Activated CD4-positive, alpha-beta T cell treated with anti-CD3 and anti-CD28 coated beads for 48 hours (primary cell): ENCODE results near the gene ZNF888.
"Not testable (repeated sequence)": the region's sequence is repeated elsewhere in the genome, so short reads cannot be mapped to it uniquely, and the experiment has no call there.

ENCODE experiments used
- DNase-seq: peaks from one replicate; pipeline ENCODE4 v3.0.0-alpha.2; 2020

Gene ZNF888

GRCh38 chr19:52922841-52923777 lies at the start of gene ZNF888:
Gene ZNF888, minus strand, starts transcription at chr19:52923428. Its CDS starts 5,555 bp downstream, at chr19:52917873.
- peak; percentile 86 for DNase-seq

- DNase-seq, result no peak
These were observed 44.5 kb upstream of the ZNF888 start for GRCh38 chr19:52967772-52968171.

- peak; percentile 12 for DNase-seq
These were observed 40.0 kb upstream of the ZNF888 start for GRCh38 chr19:52963247-52963618.

- peak; percentile 99 for DNase-seq
These were observed 39.4 kb upstream of the ZNF888 start, which contains the start of gene ZNF816 for GRCh38 chr19:52962394-52963246. Gene ZNF816, minus strand, starts transcription at chr19:52962881. Its CDS starts 6,792 bp downstream, at chr19:52956089.

- DNase-seq, result no peak
These were observed 38.8 kb upstream of the ZNF888 start for GRCh38 chr19:52961981-52962380.

- DNase-seq, result no peak
These were observed 36.5 kb upstream of the ZNF888 start for GRCh38 chr19:52959613-52960295.

- no peak for DNase-seq
These were observed 34.4 kb upstream of the ZNF888 start for GRCh38 chr19:52957591-52957990.

GRCh38 chr19:52956917-52957316 lies 33.7 kb upstream of the ZNF888 start:
- no peak for DNase-seq

GRCh38 chr19:52949422-52949821 lies 26.2 kb upstream of the ZNF888 start:
- DNase-seq, result no peak

GRCh38 chr19:52948025-52948770 lies 25.0 kb upstream of the ZNF888 start:
- DNase-seq, result no peak

- DNase-seq, result no peak
These were observed 23.4 kb upstream of the ZNF888 start for GRCh38 chr19:52946322-52947310.

- no peak for DNase-seq
These were observed 22.6 kb upstream of the ZNF888 start for GRCh38 chr19:52945652-52946321.

- not testable (repeated sequence) for DNase-seq
These were observed 21.7 kb upstream of the ZNF888 start for GRCh38 chr19:52944703-52945493.

- no peak for DNase-seq
These were observed 20.8 kb upstream of the ZNF888 start for GRCh38 chr19:52943884-52944643.

GRCh38 chr19:52943134-52943883 lies 20.1 kb upstream of the ZNF888 start:
- no peak for DNase-seq

- peak; percentile 95 for DNase-seq
These were observed 19.3 kb upstream of the ZNF888 start for GRCh38 chr19:52942386-52943133.

GRCh38 chr19:52941941-52942385 lies 18.7 kb upstream of the ZNF888 start:
- DNase-seq, result peak; percentile 21
